Testis (tissue), 2 donors: ENCODE measurements around the gene RGPD6.
"Not testable (repeated sequence)": the region's sequence is repeated elsewhere in the genome, so short reads cannot be mapped to it uniquely, and the experiment has no call there.

Experiments used
- CTCF ChIP-seq, 3 experiments: fragments of 450-650 bp in 2 of 3; fragments of 200-600 bp in 1 of 3; sonication (generic) in 1 of 3; IDR thresholded peaks; one replicate each; pipeline ENCODE4 v1.5.1; 2016 to 2019; ENCODE audit warnings: antibody characterized with exemption in 3 of 3, mild to moderate bottlenecking in 2 of 3, moderate library complexity in 1 of 3
- POLR2A ChIP-seq: fragments of 450-650 bp; IDR thresholded peaks from one replicate; pipeline ENCODE4 v1.6.1; 2017; ENCODE audit warnings: antibody characterized with exemption, mild to moderate bottlenecking, moderate library complexity

DNA sequence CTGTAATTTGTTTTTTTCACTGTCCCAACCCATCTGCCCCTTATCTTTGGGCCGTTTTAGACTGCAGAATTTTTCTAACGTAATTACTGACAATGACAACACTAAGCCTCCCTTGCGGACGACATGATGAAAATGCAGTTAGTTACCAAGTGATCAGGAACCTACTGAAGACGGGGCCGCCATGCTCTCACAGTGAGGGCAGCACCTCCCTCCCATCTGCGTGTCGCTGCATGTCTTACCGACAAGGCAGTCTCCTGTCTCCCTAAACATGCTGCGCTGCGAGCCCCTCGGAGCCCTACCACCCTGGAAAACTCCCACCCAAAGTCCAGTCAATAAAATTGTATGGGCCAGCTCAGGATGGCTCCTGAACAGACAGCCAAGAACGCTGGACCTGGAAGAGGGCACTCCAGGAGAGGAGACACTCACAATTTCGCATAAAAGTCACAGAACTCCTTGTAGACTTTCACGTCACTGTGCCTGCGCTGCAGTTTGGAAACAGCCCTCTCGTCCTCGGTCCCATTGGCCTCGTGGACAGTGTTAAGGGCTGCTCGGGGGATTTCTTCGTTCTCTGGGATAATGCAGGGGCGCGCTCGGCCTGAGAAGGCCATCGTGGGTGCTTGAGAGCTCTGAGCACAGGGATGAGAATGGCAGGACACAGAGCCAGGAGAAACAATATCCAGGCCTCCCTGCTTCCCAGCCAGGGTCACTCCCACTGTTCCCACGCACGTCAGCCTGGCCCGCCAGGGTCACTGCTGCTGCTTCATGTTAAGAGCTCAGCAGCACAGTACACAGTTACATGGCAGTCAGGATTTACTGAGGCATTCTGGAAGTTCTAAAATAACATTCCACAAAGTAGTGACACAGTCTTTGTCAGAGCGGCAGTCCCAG lies 104.6 kb downstream of the RGPD6 start, which contains the start of gene LIMS4:
- TF ChIP-seq CTCF (IDR thresholded peaks at IDR 0.05); POLR2A: not testable (repeated sequence)
